Pancreas (tissue), 10 donors: ENCODE data around the gene ST3GAL5. TPM values are rescaled to one million over a fixed set of nuclear protein-coding genes. Genes with fewer than 3 reads are reported as not detected.
A peak's percentile ranks its signal among the peaks of the same experiment; 100 is the strongest.

ENCODE experiments used
- ATAC-seq, 4 donors: fragments of 200-7000 bp; cut with Tn5 transposase; one replicate each; pipeline versions ENCODE4 v1.8.0 to v1.9.1; 2020; ENCODE audit warnings: mild to moderate bottlenecking in 4 of 4, moderate library complexity in 4 of 4
- DNase-seq, 6 donors: peaks; one replicate each; pipeline ENCODE4 v3.0.0-alpha.2; 2020
- FAIRE-seq: peaks from 2 replicates; lab custom pipeline; 2012; peaks lifted over from hg19 to GRCh38; lab: Jason Lieb, UNC
- H3K27ac ChIP-seq, 4 donors: fragments of 200-600 bp; sonication (generic); 1 replicate in 3 of 4; 2 replicates in 1 of 4; pipeline versions ENCODE4 v1.5.0 to v1.8.0; 2020
- H3K27me3 ChIP-seq, 4 donors: fragments of 200-600 bp; one replicate each; pipeline ENCODE4 v1.8.0; 2021
- H3K36me3 ChIP-seq, 3 donors: fragments of 200-600 bp; sonication (generic) in 1 of 3; one replicate each; pipeline versions ENCODE4 v1.5.0 to v1.8.0; 2020 to 2021
- H3K4me1 ChIP-seq, 3 donors: fragments of 200-600 bp; one replicate each; pipeline ENCODE4 v1.8.0; 2021
- H3K4me3 ChIP-seq, 4 donors: fragments of 200-600 bp; sonication (generic) in 2 of 4; one replicate each; pipeline versions ENCODE4 v1.5.0 to v1.8.0; 2020 to 2021
- H3K9me3 ChIP-seq, 4 donors: fragments of 200-600 bp; one replicate each; pipeline ENCODE4 v1.8.0; 2021
- CTCF ChIP-seq, 4 donors: fragments of 200-600 bp; sonication (generic) in 3 of 4; IDR thresholded peaks; one replicate each; pipeline versions ENCODE4 v1.5.0 to v1.8.0; 2021; ENCODE audit warnings: antibody characterized with exemption in 4 of 4
- WGBS, 2 donors: extraction: QIAGEN DNeasy Blood & Tissue Kit; methylation state at CpG; one replicate each; pipeline ENCODE4 v1.1.7; 2013; 5-methylcytosine and 5-hydroxymethylcytosine counted together
- intact Hi-C, 3 donors: fragments of 100-400 bp; cut with DNase I; formaldehyde crosslinking; loops; one replicate each; pipeline versions ENCODE4 v1.11.1 to v1.14.2; 2022
- polyA plus RNA-seq, 2 donors: library from polyadenylated mRNA; stranded (reverse); fragments of 200-250 nt; gene quantifications; one replicate each; pipeline ENCODE4 v1.2.3, GENCODE V29; 2013
- total RNA-seq, 6 donors: library from RNA; stranded (reverse); fragmentation: NEBNext Ultra II Directional in 4 of 6; extraction: Animal tissue kit (Norgen Biotek cat#: 25700) in 4 of 6; gene quantifications; one replicate each; pipeline versions ENCODE4 v1.2.1 to v1.2.4, GENCODE V29; 2021 to 2023
- donor health status: healthy with polysubstance abuse.
- donor health status: DM: no; HTN: no; CAD: no; lungs with moderate emphysema.
- donor health status: DM: no; HTN: no; CAD: no.
- donor health status: control.
- donor health status: control.
- donor health status: Bipolar disorder and iron deficiency.
- donor health status: DM: yes; HTN: yes; CAD: no.
- donor health status: DM: no; HTN: no; CAD: no.
- donor health status: DM: no; HTN: no; CAD: no.
- donor health status: DM: yes; HTN: yes; CAD: no.

The ST3GAL5 gene
- total and polyA plus RNA-seq, 8 donors = 4.4 to 14.5 (median 6.9) TPM

- TF ChIP-seq CTCF (IDR thresholded peaks at IDR 0.05) = no peak
- no peaks in the 10 kb centered on the region for H3K9me3 ChIP-seq
- H3K27me3 ChIP-seq = no peaks in the 10 kb centered on the region
- DNase-seq = peak in 2 of 6 donors; percentile 28 to 58
- H3K36me3 ChIP-seq = no peaks in the 10 kb centered on the region
- H3K27ac ChIP-seq = peak overlapping the region in 1 of 4 donors; percentile 19
- WGBS, 2 donors = 29 to 30% methylated on average over 10 of the region's 10 CpGs
- H3K4me1 ChIP-seq = no peaks in the 10 kb centered on the region
- no peak for FAIRE-seq
- H3K4me3 ChIP-seq = no peak overlapping the region
- ATAC-seq = peak; percentile 8 to 54 (median 38)
- intact Hi-C loops = loop anchor here in 2 of 3 donors (2.0 to 5.0 kb wide), 4 partner anchors 63 to 86 kb away; partner anchors contain the start of gene ATOH8 (in 1 of the 2)
Measured at GRCh38 chr2:85814802-85815550, 73.8 kb downstream of the ST3GAL5 start.

GRCh38 chr2:85813982-85814801 is 74.6 kb downstream of the ST3GAL5 start:
- Histone ChIP-seq H3K27me3 (no peaks in the 10 kb centered on the region), H3K9me3 (no peaks in the 10 kb centered on the region), H3K4me3 (no peak overlapping the region), H3K27ac (peak overlapping the region in 1 of 4 donors; percentile 19), H3K4me1 (no peaks in the 10 kb centered on the region), H3K36me3 (no peaks in the 10 kb centered on the region)
- ATAC-seq (peak; percentile 95 to 99 (median 98)), DNase-seq (peak; percentile 85 to 99 (median 95)), FAIRE-seq (no peak)
- peak; percentile 88 to 92 (median 90) for TF ChIP-seq CTCF (IDR thresholded peaks at IDR 0.05)
- 18 to 22% methylated on average over 13 of the region's 13 CpGs for WGBS, 2 donors
- intact Hi-C loops = loop anchor here in 2 of 3 donors (2.0 to 5.0 kb wide), 4 partner anchors 62 to 85 kb away; partner anchors contain the start of gene ATOH8 (in 1 of the 2)

GRCh38 chr2:85813211-85813981 is 75.4 kb downstream of the ST3GAL5 start:
- no peak for ATAC-seq
- Histone ChIP-seq H3K27ac (no peak overlapping the region), H3K4me1 (no peaks in the 10 kb centered on the region)

More at GRCh38 chr2:85813211-85813981, 75.4 kb downstream of the ST3GAL5 start:
- WGBS, 2 donors = 75 to 81% methylated on average over 7 of the region's 7 CpGs
- intact Hi-C loops = loop anchor here in 2 of 3 donors (5.0 kb wide), 3 partner anchors 61 to 81 kb away; partner anchors contain the start of gene ATOH8 (in 1 of the 2)
- no peak overlapping the region for H3K4me3 ChIP-seq
- no peak for DNase-seq
- no peaks in the 10 kb centered on the region for H3K36me3 ChIP-seq
- no peaks in the 10 kb centered on the region for H3K9me3 ChIP-seq
- H3K27me3 ChIP-seq = no peaks in the 10 kb centered on the region
- no peak for FAIRE-seq
- TF ChIP-seq CTCF (IDR thresholded peaks at IDR 0.05) = no peak
